T47D (cell line): ENCODE results near the gene USP54.

Experiments
- DNase-seq, 2 experiments: peaks; one replicate each; pipeline versions ENCODE4 v3.0.0 to v3.0.0-alpha.2; 2011 to 2012; ENCODE audit warnings: low read depth in 1 of 2, low spot score in 1 of 2
- JUND ChIP-seq: IDR thresholded peaks from 2 replicates; pipeline ENCODE4 v1.6.1; 2012; ENCODE audit warnings: low read depth
- in situ Hi-C: cut with HindIII; loops from 2 replicates; pipeline ENCODE4 v1.10.0; 2016; ENCODE audit warnings: low sequenced_read_pairs, low pct_unique_long_range_greater_than_20kb

The USP54 gene

GRCh38 chr10:73495884-73496674 lies 95.1 kb downstream of the USP54 start, which contains the start of gene PPP3CB:
Gene PPP3CB, minus strand, starts transcription at chr10:73496024. Its CDS starts 135 bp downstream, at chr10:73495889.
- no peak for TF ChIP-seq JUND
- in situ Hi-C loops = no loop called here
- DNase-seq = peak; percentile 77 to 98

- DNase-seq = peak; percentile 95 to 96
- in situ Hi-C loops = no loop called here
- peak; percentile 16 for TF ChIP-seq JUND
Observed at GRCh38 chr10:73495226-73495883, 95.8 kb downstream of the USP54 start.

GRCh38 chr10:73494877-73495225 lies 96.3 kb downstream of the USP54 start:
- no peak for TF ChIP-seq JUND
- DNase-seq = no peak
- in situ Hi-C loops = no loop called here

- in situ Hi-C loops = no loop called here
- DNase-seq = no peak
- TF ChIP-seq JUND = no peak
Observed at GRCh38 chr10:73494213-73494612, 96.9 kb downstream of the USP54 start.

GRCh38 chr10:73493781-73494180 lies 97.4 kb downstream of the USP54 start:
- no peak for DNase-seq
- TF ChIP-seq JUND = no peak
- in situ Hi-C loops = no loop called here

- no peak for TF ChIP-seq JUND
- in situ Hi-C loops = no loop called here
- DNase-seq = no peak
Observed at GRCh38 chr10:73486601-73487000, 104.5 kb downstream of the USP54 start.

- TF ChIP-seq JUND = no peak
- in situ Hi-C loops = no loop called here
- no peak for DNase-seq
Observed at GRCh38 chr10:73485320-73485719, 105.8 kb downstream of the USP54 start.

- in situ Hi-C loops = no loop called here
- TF ChIP-seq JUND = no peak
- no peak for DNase-seq
Observed at GRCh38 chr10:73480158-73480557, 111.0 kb downstream of the USP54 start.

- TF ChIP-seq JUND = no peak
- no peak for DNase-seq
- in situ Hi-C loops = no loop called here
Observed at GRCh38 chr10:73478636-73479035, 112.5 kb downstream of the USP54 start.

GRCh38 chr10:73471226-73471625 lies 119.9 kb downstream of the USP54 start:
- no peak for DNase-seq
- TF ChIP-seq JUND = no peak
- in situ Hi-C loops = no loop called here

GRCh38 chr10:73469579-73469978 lies 121.6 kb downstream of the USP54 start:
- no peak for TF ChIP-seq JUND
- in situ Hi-C loops = no loop called here
- DNase-seq = no peak

GRCh38 chr10:73467206-73467605 lies 123.9 kb downstream of the USP54 start:
- TF ChIP-seq JUND = no peak
- DNase-seq = no peak
- in situ Hi-C loops = no loop called here

GRCh38 chr10:73465978-73466726 lies 125.0 kb downstream of the USP54 start:
- DNase-seq = no peak
- TF ChIP-seq JUND = no peak
- in situ Hi-C loops = no loop called here
